Sigmoid colon (tissue), 4 donors: ENCODE data around the gene RANBP1.

ENCODE experiments used
- CTCF ChIP-seq, 4 experiments: fragments of 450-650 bp in 3 of 4; fragments of 200-600 bp in 1 of 4; IDR thresholded peaks; one replicate each; pipeline ENCODE4 v1.5.1; 2016 to 2019; ENCODE audit warnings: antibody characterized with exemption in 4 of 4, mild to moderate bottlenecking in 3 of 4, moderate library complexity in 2 of 4
- EP300 ChIP-seq, 4 donors: sonication (generic); formaldehyde crosslinking; IDR thresholded peaks; one replicate each; pipeline ENCODE4 v1.6.1; 2017; ENCODE audit warnings: antibody characterized with exemption in 4 of 4
- POLR2AphosphoS5 ChIP-seq, 4 donors: sonication (generic); formaldehyde crosslinking; IDR thresholded peaks; one replicate each; pipeline ENCODE4 v1.6.1; 2017; ENCODE audit warnings: antibody characterized with exemption in 4 of 4

- TF ChIP-seq CTCF (IDR thresholded peaks at IDR 0.05): no peak
- no peak for TF ChIP-seq EP300 (IDR thresholded peaks at IDR 0.05)
- no peak for TF ChIP-seq POLR2AphosphoS5 (IDR thresholded peaks at IDR 0.05)
Observed at GRCh38 chr22:20151276-20151588, 35.3 kb downstream of the RANBP1 start.
